Spleen (tissue), 11 donors: ENCODE data around the gene LEUTX. TPM values are rescaled to one million over a fixed set of nuclear protein-coding genes. Genes with fewer than 3 reads are reported as not detected.

Experiments used
- DNase-seq: peaks from one replicate; pipeline ENCODE4 v3.0.0-alpha.2; 2020
- H3K27ac ChIP-seq, 8 donors: fragments of 200-600 bp; sonication (generic) in 7 of 8; 1 replicate in 4 of 8; 2 replicates in 4 of 8; pipeline versions ENCODE4 v1.5.0 to v1.8.0; 2016 to 2021; ENCODE audit warnings: inconsistent platforms in 4 of 8, mild to moderate bottlenecking in 4 of 8, moderate library complexity in 1 of 8
- H3K27me3 ChIP-seq, 7 donors: fragments of 200-600 bp; sonication (generic) in 6 of 7; replicated peaks in 1 of 7; 1 replicate in 4 of 7; 2 replicates in 3 of 7; pipeline versions ENCODE4 v1.5.0 to v1.8.0; 2016 to 2021; ENCODE audit warnings: inconsistent platforms in 3 of 7, mild to moderate bottlenecking in 1 of 7
- H3K36me3 ChIP-seq, 6 donors: fragments of 200-600 bp; sonication (generic) in 5 of 6; 1 replicate in 4 of 6; 2 replicates in 2 of 6; pipeline versions ENCODE4 v1.5.0 to v1.8.0; 2016 to 2021; ENCODE audit warnings: inconsistent platforms in 2 of 6
- H3K4me1 ChIP-seq, 6 donors: fragments of 200-600 bp; sonication (generic) in 5 of 6; 1 replicate in 3 of 6; 2 replicates in 3 of 6; pipeline versions ENCODE4 v1.5.0 to v1.8.0; 2016 to 2021; ENCODE audit warnings: inconsistent platforms in 3 of 6
- H3K4me3 ChIP-seq, 8 donors: fragments of 200-600 bp; sonication (generic) in 7 of 8; 1 replicate in 4 of 8; 2 replicates in 4 of 8; pipeline versions ENCODE4 v1.5.0 to v1.8.0; 2016 to 2021; ENCODE audit warnings: inconsistent platforms in 4 of 8, mild to moderate bottlenecking in 4 of 8, moderate library complexity in 2 of 8
- H3K9me3 ChIP-seq, 8 donors: fragments of 200-600 bp; sonication (generic) in 7 of 8; 1 replicate in 4 of 8; 2 replicates in 4 of 8; pipeline versions ENCODE4 v1.5.0 to v1.8.0; 2016 to 2021; ENCODE audit warnings: inconsistent platforms in 4 of 8
- CTCF ChIP-seq, 11 experiments: fragments of 200-600 bp in 7 of 11; fragments of 450-650 bp in 4 of 11; sonication (generic) in 4 of 11; IDR thresholded peaks in 8 of 11; conservative IDR thresholded peaks in 3 of 11; 1 replicate in 7 of 11; 2 replicates in 4 of 11; pipeline versions ENCODE4 v1.4.0 to v1.8.0; 2016 to 2021; ENCODE audit warnings: antibody characterized with exemption in 11 of 11, inconsistent platforms in 4 of 11, mild to moderate bottlenecking in 1 of 11
- POLR2A ChIP-seq, 3 donors: fragments of 450-650 bp; IDR thresholded peaks; one replicate each; pipeline ENCODE4 v1.5.1; 2017; ENCODE audit warnings: antibody characterized with exemption in 3 of 3, mild to moderate bottlenecking in 1 of 3
- POLR2AphosphoS5 ChIP-seq, 3 donors: sonication (generic); formaldehyde crosslinking; IDR thresholded peaks; one replicate each; pipeline ENCODE4 v1.5.1; 2017; ENCODE audit warnings: antibody characterized with exemption in 3 of 3
- WGBS, 5 donors: extraction: QIAGEN DNeasy Blood & Tissue Kit in 3 of 5; methylation state at CpG; one replicate each; pipeline versions ENCODE4 v1.1.5 to v1.1.7; 2013 to 2018; 5-methylcytosine and 5-hydroxymethylcytosine counted together
- intact Hi-C: fragments of 100-400 bp; cut with DNase I; formaldehyde crosslinking; loops from one replicate; pipeline ENCODE4 v1.15.0; 2023; ENCODE audit warnings: low total_unique reads
- polyA plus RNA-seq, 3 donors: library from polyadenylated mRNA; stranded (reverse); fragments of 200-250 nt; gene quantifications; one replicate each; pipeline ENCODE4 v1.2.1, GENCODE V29; 2013
- total RNA-seq, 7 donors: library from RNA; depleted of rRNA in 3 of 7; stranded (reverse); fragments of >200 nt in 3 of 7; fragmentation: NEBNext Ultra II Directional in 4 of 7; extraction: Animal tissue kit (Norgen Biotek cat#: 25700) in 4 of 7; gene quantifications; one replicate each; pipeline versions ENCODE4 v1.1.0 to v1.2.1, GENCODE V29; 2016 to 2021
- donor health status: healthy with polysubstance abuse.
- donor health status: DM: no; HTN: no; CAD: no; lungs with moderate emphysema.
- donor health status: DM: no; HTN: no; CAD: no.
- donor health status: Bipolar disorder and iron deficiency.
- donor health status: healthy.
- donor health status: DM: no; HTN: no; CAD: no.
- donor health status: DM: yes; HTN: yes; CAD: no.

The LEUTX gene
- total and polyA plus RNA-seq, 10 donors = not detected

GRCh38 chr19:39814595-39814994 is 35.9 kb downstream of the LEUTX start:
- intact Hi-C loops = no loop called here
- TF ChIP-seq CTCF (IDR thresholded peaks at IDR 0.05 in 8 of 11, conservative IDR thresholded peaks at IDR 0.05 in 3 of 11) (no peak), POLR2AphosphoS5 (IDR thresholded peaks at IDR 0.05) (no peak), POLR2A (IDR thresholded peaks at IDR 0.05) (no peak)
- no peak overlapping the region for H3K27ac ChIP-seq
- H3K9me3 ChIP-seq = no peaks in the 10 kb centered on the region
- peaks cover 0 to 11% (median 5%) of the 10 kb centered on the region in 6 donors for H3K4me1 ChIP-seq
- no peak overlapping the region for H3K4me3 ChIP-seq
- H3K27me3 ChIP-seq = no peaks in the 10 kb centered on the region
- no peak for DNase-seq
- peaks cover 0 to 24% (median 0%) of the 10 kb centered on the region in 6 donors for H3K36me3 ChIP-seq
- WGBS, 5 donors = 84 to 99% (median 92%) methylated on average over 3 of the region's 3 CpGs

- peaks cover 0 to 11% (median 5%) of the 10 kb centered on the region in 6 donors for H3K4me1 ChIP-seq
- TF ChIP-seq CTCF (IDR thresholded peaks at IDR 0.05 in 8 of 11, conservative IDR thresholded peaks at IDR 0.05 in 3 of 11) (no peak), POLR2AphosphoS5 (IDR thresholded peaks at IDR 0.05) (no peak), POLR2A (IDR thresholded peaks at IDR 0.05) (no peak)
- no peaks in the 10 kb centered on the region for H3K27me3 ChIP-seq
- H3K9me3 ChIP-seq = no peaks in the 10 kb centered on the region
- no peak overlapping the region for H3K4me3 ChIP-seq
- DNase-seq = no peak
- 78 to 95% (median 88%) methylated on average over 5 of the region's 5 CpGs for WGBS, 5 donors
- peaks cover 0 to 24% (median 0%) of the 10 kb centered on the region in 6 donors for H3K36me3 ChIP-seq
- no peak overlapping the region for H3K27ac ChIP-seq
- intact Hi-C loops = no loop called here
Observed at GRCh38 chr19:39816287-39817048, 37.8 kb downstream of the LEUTX start.

- Histone ChIP-seq H3K36me3 (peaks cover 0 to 24% (median 0%) of the 10 kb centered on the region in 6 donors), H3K9me3 (no peaks in the 10 kb centered on the region), H3K27me3 (no peaks in the 10 kb centered on the region), H3K4me1 (peaks cover 0 to 18% (median 8%) of the 10 kb centered on the region in 6 donors), H3K4me3 (no peak overlapping the region), H3K27ac (no peak overlapping the region)
- TF ChIP-seq CTCF (IDR thresholded peaks at IDR 0.05 in 8 of 11, conservative IDR thresholded peaks at IDR 0.05 in 3 of 11) = no peak
- no peak for TF ChIP-seq POLR2AphosphoS5 (IDR thresholded peaks at IDR 0.05)
- no peak for TF ChIP-seq POLR2A (IDR thresholded peaks at IDR 0.05)
- intact Hi-C loops = no loop called here
- DNase-seq = no peak
- 92 to 98% (median 94%) methylated on average over 12 of the region's 12 CpGs for WGBS, 5 donors
Observed at GRCh38 chr19:39817888-39818561, 39.4 kb downstream of the LEUTX start.

- no peaks in the 10 kb centered on the region for H3K27me3 ChIP-seq
- no peaks in the 10 kb centered on the region for H3K9me3 ChIP-seq
- no peak for DNase-seq
- no peak overlapping the region for H3K4me3 ChIP-seq
- intact Hi-C loops = no loop called here
- peaks cover 0 to 24% (median 0%) of the 10 kb centered on the region in 6 donors for H3K36me3 ChIP-seq
- peaks cover 2 to 24% (median 11%) of the 10 kb centered on the region in 6 donors for H3K4me1 ChIP-seq
- peak overlapping the region in 1 of 8 donors; percentile 15 for H3K27ac ChIP-seq
- no peak for TF ChIP-seq POLR2AphosphoS5 (IDR thresholded peaks at IDR 0.05)
- TF ChIP-seq CTCF (IDR thresholded peaks at IDR 0.05 in 8 of 11, conservative IDR thresholded peaks at IDR 0.05 in 3 of 11) = no peak
- no peak for TF ChIP-seq POLR2A (IDR thresholded peaks at IDR 0.05)
- 80 to 90% (median 89%) methylated on average over 4 of the region's 4 CpGs for WGBS, 5 donors
Observed at GRCh38 chr19:39818626-39819097, 40.0 kb downstream of the LEUTX start.
